H1 (cell line): ENCODE data around the gene RASGRP3. TPM values are rescaled to one million over a fixed set of nuclear protein-coding genes. Genes with fewer than 3 reads are reported as not detected.
A peak's percentile ranks its signal among the peaks of the same experiment; 100 is the strongest.

Experiments
- CTCF ChIA-PET: fragments of 300-600 bp; sonication (Branson Sonifier 250); formaldehyde crosslinking; loops from one replicate; lab custom pipeline; 2021; ENCODE audit not compliant: partially characterized antibody; lab: Charles Lee
- POLR2A ChIA-PET: fragments of 300-600 bp; sonication (Branson Sonifier 250); formaldehyde crosslinking; loops from one replicate; lab custom pipeline; 2021; ENCODE audit warnings: inconsistent platforms; ENCODE audit not compliant: partially characterized antibody; lab: Charles Lee
- DNase-seq, 2 experiments: peaks; one replicate each; pipeline versions ENCODE4 v3.0.0 to v3.0.0-alpha.2; 2010 to 2022; ENCODE audit warnings: low spot score in 2 of 2, low read depth in 1 of 2, mixed read lengths in 1 of 2
- FAIRE-seq: peaks from 2 replicates; lab custom pipeline; 2011; peaks lifted over from hg19 to GRCh38; lab: Jason Lieb, UNC
- H2AFZ ChIP-seq: 2 replicates; pipeline ENCODE4 v1.8.1; 2012; ENCODE audit warnings: low read length, inconsistent platforms
- H2AK5ac ChIP-seq: 2 replicates; pipeline ENCODE4 v1.6.1; 2013; ENCODE audit warnings: low read depth, low read length
- H2BK120ac ChIP-seq: replicated peaks from 2 replicates; pipeline ENCODE3; 2013; ENCODE audit warnings: low read depth, low read length, inconsistent platforms
- H2BK12ac ChIP-seq: 2 replicates; pipeline ENCODE4 v1.6.1; 2013; ENCODE audit warnings: low read depth, low read length
- H2BK15ac ChIP-seq: 2 replicates; pipeline ENCODE4 v1.6.1; 2013; ENCODE audit warnings: low read length
- H2BK20ac ChIP-seq: 2 replicates; pipeline ENCODE4 v1.6.1; 2013; ENCODE audit warnings: low read length
- H2BK5ac ChIP-seq: 2 replicates; pipeline ENCODE4 v1.6.1; 2013; ENCODE audit warnings: low read depth, low read length
- H3K14ac ChIP-seq: 2 replicates; pipeline ENCODE4 v1.6.1; 2013; ENCODE audit warnings: inconsistent platforms; ENCODE audit not compliant: insufficient read length
- H3K18ac ChIP-seq: 2 replicates; pipeline ENCODE4 v1.6.1; 2013; ENCODE audit warnings: low read length; ENCODE audit errors: extremely low read depth
- H3K23ac ChIP-seq: 2 replicates; pipeline ENCODE4 v1.6.1; 2013; ENCODE audit warnings: inconsistent platforms; ENCODE audit not compliant: insufficient read length
- H3K23me2 ChIP-seq: 2 replicates; pipeline ENCODE4 v1.6.1; 2013; ENCODE audit warnings: low read depth, low read length
- H3K27ac ChIP-seq: 2 replicates; pipeline ENCODE4 v1.6.1; 2011; ENCODE audit warnings: low read depth, low read length, inconsistent platforms
- H3K27me3 ChIP-seq, 4 experiments: replicated peaks in 1 of 4; 1 replicate in 1 of 4; 2 replicates in 3 of 4; pipeline versions ENCODE4 v1.6.1 to v1.8.1; 2011 to 2013; ENCODE audit warnings: low read length in 3 of 4, mild to moderate bottlenecking in 3 of 4, inconsistent platforms in 2 of 4, mixed read lengths in 2 of 4, moderate library complexity in 1 of 4; ENCODE audit not compliant: control insufficient read depth in 3 of 4, insufficient read depth in 3 of 4; ENCODE audit errors: extremely low read depth in 1 of 4
- H3K36me3 ChIP-seq, 4 experiments: 2 replicates each; pipeline versions ENCODE4 v1.6.1 to v1.8.1; 2011 to 2013; ENCODE audit warnings: mild to moderate bottlenecking in 4 of 4, low read length in 3 of 4, moderate library complexity in 2 of 4, control low read depth in 1 of 4, inconsistent platforms in 1 of 4; ENCODE audit not compliant: insufficient read depth in 4 of 4, control insufficient read depth in 2 of 4
- H3K4ac ChIP-seq: replicated peaks from 2 replicates; pipeline ENCODE3; 2013; ENCODE audit warnings: low read length, low read depth, mixed read lengths, inconsistent platforms; ENCODE audit not compliant: insufficient read length
- H3K4me1 ChIP-seq, 4 experiments: replicated peaks in 1 of 4; 1 replicate in 1 of 4; 2 replicates in 3 of 4; pipeline versions ENCODE4 v1.6.1 to v1.8.1; 2011 to 2013; ENCODE audit warnings: low read length in 3 of 4, inconsistent platforms in 2 of 4, mixed read lengths in 1 of 4; ENCODE audit not compliant: insufficient read depth in 4 of 4, control insufficient read depth in 3 of 4
- H3K4me2 ChIP-seq, 2 experiments: 2 replicates each; pipeline versions ENCODE4 v1.6.1 to v1.8.1; 2011 to 2013; ENCODE audit warnings: low read depth in 2 of 2, low read length in 2 of 2, control low read depth in 1 of 2, inconsistent platforms in 1 of 2, mild to moderate bottlenecking in 1 of 2; ENCODE audit not compliant: insufficient read depth in 1 of 2
- H3K4me3 ChIP-seq, 4 experiments: fragments of 200-600, 300-600 bp in 1 of 4; sonication (generic), shearing (Covaris generic), sonication (Bioruptor Twin) in 1 of 4; 2 replicates each; pipeline versions ENCODE4 v1.5.1 to v1.8.1; 2011 to 2016; ENCODE audit warnings: low read length in 4 of 4, low read depth in 3 of 4, control low read depth in 2 of 4, inconsistent platforms in 2 of 4, mild to moderate bottlenecking in 2 of 4, mixed read lengths in 1 of 4, moderate library complexity in 1 of 4; ENCODE audit not compliant: insufficient read depth in 2 of 4; ENCODE audit errors: extremely low read depth in 1 of 4
- H3K56ac ChIP-seq: replicated peaks from 2 replicates; pipeline ENCODE3; 2013; ENCODE audit warnings: low read depth, mild to moderate bottlenecking, mixed read lengths, low read length, inconsistent platforms; ENCODE audit not compliant: insufficient read length
- H3K79me1 ChIP-seq: 2 replicates; pipeline ENCODE4 v1.6.1; 2013; ENCODE audit warnings: low read depth, low read length, control low read depth
- H3K79me2 ChIP-seq, 2 experiments: 2 replicates each; pipeline versions ENCODE4 v1.6.1 to v1.8.1; 2012 to 2013; ENCODE audit warnings: low read length in 2 of 2, mild to moderate bottlenecking in 2 of 2, inconsistent platforms in 1 of 2; ENCODE audit not compliant: insufficient read depth in 2 of 2, control insufficient read depth in 1 of 2
- H3K9ac ChIP-seq, 4 experiments: replicated peaks in 1 of 4; 1 replicate in 1 of 4; 2 replicates in 3 of 4; pipeline versions ENCODE4 v1.6.1 to v1.8.1; 2011 to 2013; ENCODE audit warnings: low read depth in 3 of 4, low read length in 3 of 4, control low read depth in 2 of 4, mild to moderate bottlenecking in 2 of 4, moderate library complexity in 2 of 4, inconsistent platforms in 1 of 4; ENCODE audit errors: extremely low read depth in 1 of 4
- H3K9me3 ChIP-seq, 2 experiments: 2 replicates each; pipeline versions ENCODE4 v1.6.1 to v1.8.1; 2012 to 2013; ENCODE audit warnings: mild to moderate bottlenecking in 2 of 2, moderate library complexity in 2 of 2, control low read depth in 1 of 2, inconsistent platforms in 1 of 2, low read depth in 1 of 2, low read length in 1 of 2, mixed read lengths in 1 of 2; ENCODE audit not compliant: insufficient read depth in 2 of 2
- H4K20me1 ChIP-seq, 2 experiments: replicated peaks in 1 of 2; 2 replicates each; pipeline versions ENCODE3 to v1.8.1; 2011 to 2013; ENCODE audit warnings: inconsistent platforms in 2 of 2, low read length in 2 of 2, mild to moderate bottlenecking in 1 of 2; ENCODE audit not compliant: insufficient read depth in 2 of 2, control insufficient read depth in 1 of 2
- H4K5ac ChIP-seq: 2 replicates; pipeline ENCODE4 v1.6.1; 2013; ENCODE audit warnings: low read length, low read depth, mixed read lengths, inconsistent platforms; ENCODE audit not compliant: insufficient read length
- H4K8ac ChIP-seq: 2 replicates; pipeline ENCODE4 v1.8.0; 2013; ENCODE audit warnings: mild to moderate bottlenecking, moderate library complexity, low read length, inconsistent platforms; ENCODE audit not compliant: insufficient read depth; ENCODE audit errors: extremely low read depth
- H4K91ac ChIP-seq: replicated peaks from 2 replicates; pipeline ENCODE3; 2013; ENCODE audit warnings: low read length, mixed read lengths, inconsistent platforms; ENCODE audit not compliant: insufficient read length
- CBX5 ChIP-seq: fragments of 300-800, 300-1000 bp; sonication (generic); IDR thresholded peaks from 2 replicates; pipeline ENCODE4 v1.7.1; 2016; ENCODE audit warnings: antibody characterized with exemption, low read length, low read depth
- WGBS, 2 experiments: shearing (Covaris generic) in 1 of 2; methylation state at CpG; one replicate each; pipeline versions ENCODE4 v1.1.6 to v1.1.7; 2013 to 2015; ENCODE audit warnings: low lambda C conversion rate in 2 of 2, mixed read lengths in 2 of 2, inconsistent platforms in 1 of 2, low coverage in 1 of 2, missing lambda C conversion rate in 1 of 2; ENCODE audit not compliant: insufficient replicate concordance in 2 of 2, insufficient coverage in 1 of 2, insufficient read length in 1 of 2; ENCODE audit errors: extremely low coverage in 1 of 2, missing lambda C conversion rate in 1 of 2; 5-methylcytosine and 5-hydroxymethylcytosine counted together
- polyA plus RNA-seq, 7 experiments: library from polyadenylated mRNA; depleted of rRNA in 3 of 7; stranded (reverse) in 5 of 7; unstranded in 2 of 7; fragments of >200 nt in 5 of 7; fragments of 200-250 nt in 2 of 7; gene quantifications; 1 replicate in 5 of 7; 2 replicates in 1 of 7; 4 replicates in 1 of 7; pipeline versions ENCODE4 v1.2.1 to v1.2.3, GENCODE V29; 2011 to 2013; ENCODE audit warnings: missing spikeins in 2 of 7, mixed read lengths in 2 of 7
- total RNA-seq: library from RNA; stranded (reverse); fragmentation: NEBNext Ultra II Directional; extraction: Animal tissue kit (Norgen Biotek cat#: 25700); gene quantifications from 2 replicates; pipeline ENCODE4 v1.2.1, GENCODE V29; 2021
- TF ChIP-seq, protein P1 (sequence below), 3 experiments: IDR thresholded peaks; 1 replicate in 2 of 3; 2 replicates in 1 of 3; pipeline versions ENCODE4 v1.5.1 to v1.6.1; 2011; ENCODE audit warnings: low read length in 3 of 3, mild to moderate bottlenecking in 3 of 3, inconsistent platforms in 2 of 3, low read depth in 1 of 3, moderate library complexity in 1 of 3; ENCODE audit not compliant: insufficient read depth in 1 of 3; ENCODE audit errors: control extremely low read depth in 1 of 3

The RASGRP3 gene
- total and polyA plus RNA-seq, 2 of the 8 experiments (the other 6 are each of a cell fraction or from before 2014, with no cell fraction given) = 0.06 TPM; not detected in 1

DNA sequence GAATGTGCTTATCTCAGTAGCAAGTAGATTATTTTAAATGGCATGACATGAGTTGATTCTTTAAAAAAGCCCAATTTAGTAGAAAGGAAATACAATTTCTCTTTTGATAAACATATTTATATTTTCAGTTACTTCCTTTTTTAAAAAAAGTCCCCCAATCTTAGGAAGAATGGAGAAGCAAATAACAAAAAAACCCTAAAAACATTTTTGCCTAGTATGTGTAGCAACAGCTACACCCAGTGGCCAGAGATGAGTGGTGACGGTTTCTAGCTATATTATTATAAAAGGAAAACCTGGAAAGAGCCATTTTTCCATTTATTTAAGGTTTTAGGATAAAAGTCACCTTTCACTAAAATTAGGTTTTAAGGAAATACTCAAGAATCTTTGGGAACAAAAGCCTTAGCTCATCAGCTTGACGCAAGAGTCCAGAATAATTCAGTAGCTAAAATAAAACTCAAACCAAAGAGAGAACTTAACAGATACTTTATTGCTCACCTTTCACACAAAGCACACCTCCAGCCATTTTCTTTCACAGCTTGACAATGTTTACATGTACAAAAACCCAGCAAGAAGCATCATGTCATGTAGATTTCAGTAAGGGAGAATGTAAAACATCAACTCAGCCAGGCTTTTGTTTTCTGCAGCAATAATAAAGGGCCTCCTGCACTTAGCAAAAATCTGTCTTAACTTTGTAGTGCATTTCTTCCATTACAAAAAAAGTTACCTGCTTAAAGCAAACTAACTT, 106.9 kb downstream of the RASGRP3 start:
- Histone ChIP-seq H4K8ac (no peak overlapping the region), H4K20me1 (no peaks in the 10 kb centered on the region), H3K4me1 (peaks cover 0 to 11% (median 7%) of the 10 kb centered on the region in 4 experiments; a peak in 6 of 7 replicates), H3K14ac (no peak overlapping the region), H2BK5ac (no peak overlapping the region), H3K79me2 (0 out of 4 replicates have a peak, but pooled peaks cover 0 to 6% of the 10 kb centered on the region in 2 experiments), H3K9me3 (no peaks in the 10 kb centered on the region), H2AK5ac (no peak overlapping the region), H3K4ac (no peak overlapping the region), H2BK15ac (no peak overlapping the region), H3K4me2 (peak overlapping the region in 1 of 2 experiments; percentile 56; a peak in 3 of 4 replicates), H3K23ac (no peak overlapping the region), H3K27me3 (no peaks in the 10 kb centered on the region), H3K18ac (no peak overlapping the region; the same call in 1 of the 2 replicates), H3K79me1 (no peaks in the 10 kb centered on the region; the same call in 1 of the 2 replicates), H3K4me3 (peak overlapping the region in 1 of 4 experiments; percentile 41; a peak in 2 of 8 replicates), H3K9ac (no peak overlapping the region), H3K36me3 (peaks cover 6 to 38% (median 21%) of the 10 kb centered on the region in 4 experiments; a peak in 7 of 8 replicates), H2AFZ (no peak overlapping the region), H3K56ac (no peak overlapping the region), H3K27ac (peak overlapping the region; percentile 4; the same call in 1 of the 2 replicates), H2BK120ac (no peak overlapping the region), H4K91ac (no peak overlapping the region), H2BK12ac (no peak overlapping the region), H3K23me2 (no peaks in the 10 kb centered on the region), H4K5ac (peak overlapping the region; percentile 89), H2BK20ac (no peak overlapping the region)
- 2% methylated on average over 2 of the region's 2 CpGs; no CpG with 5 or more reads in 1 of the 2 experiments for whole genome bisulfite sequencing, 2 experiments
- peak; percentile 88 for FAIRE-seq
- no peak for DNase-seq
- ChIA-PET CTCF (interaction anchor here (0.6 to 2.9 kb wide), 27 partner anchors 9 to 1033 kb away, joined by 3 to 11 read pairs (median 3); partner anchors contain the start of genes FAM98A and RASGRP3), POLR2A (interaction anchor here (1.0 to 1.9 kb wide), 2 partner anchors 16 to 121 kb away, joined by 3 to 6 read pairs; partner anchors contain the start of gene FAM98A)
- TF ChIP-seq CBX5 = no peak
- TF ChIP-seq, protein P1, sequence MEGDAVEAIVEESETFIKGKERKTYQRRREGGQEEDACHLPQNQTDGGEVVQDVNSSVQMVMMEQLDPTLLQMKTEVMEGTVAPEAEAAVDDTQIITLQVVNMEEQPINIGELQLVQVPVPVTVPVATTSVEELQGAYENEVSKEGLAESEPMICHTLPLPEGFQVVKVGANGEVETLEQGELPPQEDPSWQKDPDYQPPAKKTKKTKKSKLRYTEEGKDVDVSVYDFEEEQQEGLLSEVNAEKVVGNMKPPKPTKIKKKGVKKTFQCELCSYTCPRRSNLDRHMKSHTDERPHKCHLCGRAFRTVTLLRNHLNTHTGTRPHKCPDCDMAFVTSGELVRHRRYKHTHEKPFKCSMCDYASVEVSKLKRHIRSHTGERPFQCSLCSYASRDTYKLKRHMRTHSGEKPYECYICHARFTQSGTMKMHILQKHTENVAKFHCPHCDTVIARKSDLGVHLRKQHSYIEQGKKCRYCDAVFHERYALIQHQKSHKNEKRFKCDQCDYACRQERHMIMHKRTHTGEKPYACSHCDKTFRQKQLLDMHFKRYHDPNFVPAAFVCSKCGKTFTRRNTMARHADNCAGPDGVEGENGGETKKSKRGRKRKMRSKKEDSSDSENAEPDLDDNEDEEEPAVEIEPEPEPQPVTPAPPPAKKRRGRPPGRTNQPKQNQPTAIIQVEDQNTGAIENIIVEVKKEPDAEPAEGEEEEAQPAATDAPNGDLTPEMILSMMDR (IDR thresholded peaks at IDR 0.05; ENCODE audit: control extremely low read depth in 1 of 3, insufficient read depth in 1 of 3, low read depth in 1 of 3, low read length in 3 of 3) = peak in 2 of 3 experiments; percentile 49 to 54; a peak in 2 of 4 replicates
